HAP-1 (cell line): ENCODE data around the gene GPR17.

Experiments used
- DNase-seq, 2 experiments: peaks; one replicate each; pipeline ENCODE4 v3.0.0-alpha.2; 2016 to 2020; ENCODE audit warnings: low spot score in 2 of 2
- H3K27me3 ChIP-seq: fragments of 250-450 bp; sonication (Bioruptor Pico); 2 replicates; pipeline ENCODE4 v1.5.1; 2020; ENCODE audit warnings: low read depth, mild to moderate bottlenecking, moderate library complexity
- H3K36me3 ChIP-seq: fragments of 250-450 bp; sonication (Bioruptor Pico); replicated peaks from 2 replicates; pipeline ENCODE4 v1.5.1; 2020; ENCODE audit warnings: mild to moderate bottlenecking
- H3K4me1 ChIP-seq: fragments of 250-450 bp; sonication (Bioruptor Pico); 2 replicates; pipeline ENCODE4 v1.5.1; 2020; ENCODE audit warnings: mild to moderate bottlenecking
- H3K4me3 ChIP-seq: fragments of 250-450 bp; sonication (Bioruptor Pico); 2 replicates; pipeline ENCODE4 v1.5.1; 2020; ENCODE audit warnings: mild to moderate bottlenecking, moderate library complexity
- H3K9me3 ChIP-seq: fragments of 250-450 bp; sonication (Bioruptor Pico); 2 replicates; pipeline ENCODE4 v1.5.1; 2020; ENCODE audit warnings: mild to moderate bottlenecking, moderate library complexity
- in situ Hi-C: fragments of 300-500 bp; cut with MboI; formaldehyde crosslinking; loops from 3 replicates; pipeline ENCODE4 v1.14.3; 2020; ENCODE audit warnings: low sequenced_read_pairs, inconsistent platforms, mixed read lengths

GPR17 gene

GRCh38 chr2:127621981-127622431 lies 23.9 kb upstream of the GPR17 start:
- no peak for DNase-seq
- Histone ChIP-seq H3K27me3 (no peaks in the 10 kb centered on the region), H3K4me1 (no peaks in the 10 kb centered on the region), H3K4me3 (no peak overlapping the region), H3K36me3 (no peaks in the 10 kb centered on the region), H3K9me3 (no peaks in the 10 kb centered on the region)
- in situ Hi-C loops, result no loop called here

GRCh38 chr2:127622561-127623387 lies 23.2 kb upstream of the GPR17 start:
- Histone ChIP-seq H3K4me1 (no peaks in the 10 kb centered on the region), H3K27me3 (no peaks in the 10 kb centered on the region), H3K4me3 (no peak overlapping the region), H3K9me3 (no peaks in the 10 kb centered on the region), H3K36me3 (no peaks in the 10 kb centered on the region)
- in situ Hi-C loops, result no loop called here
- no peak for DNase-seq

GRCh38 chr2:127623388-127624319 lies 22.3 kb upstream of the GPR17 start:
- Histone ChIP-seq H3K36me3 (no peaks in the 10 kb centered on the region), H3K9me3 (no peaks in the 10 kb centered on the region), H3K4me3 (no peak overlapping the region), H3K4me1 (no peaks in the 10 kb centered on the region), H3K27me3 (no peaks in the 10 kb centered on the region)
- in situ Hi-C loops, result no loop called here
- DNase-seq, result no peak

- in situ Hi-C loops, result no loop called here
- Histone ChIP-seq H3K36me3 (no peaks in the 10 kb centered on the region), H3K27me3 (no peaks in the 10 kb centered on the region), H3K4me3 (no peak overlapping the region), H3K4me1 (no peaks in the 10 kb centered on the region), H3K9me3 (no peaks in the 10 kb centered on the region)
- DNase-seq, result no peak
Observed at GRCh38 chr2:127624320-127624755, 21.6 kb upstream of the GPR17 start.

- Histone ChIP-seq H3K27me3 (no peaks in the 10 kb centered on the region), H3K9me3 (no peaks in the 10 kb centered on the region), H3K4me3 (no peak overlapping the region), H3K4me1 (no peaks in the 10 kb centered on the region), H3K36me3 (no peaks in the 10 kb centered on the region)
- DNase-seq, result no peak
- in situ Hi-C loops, result no loop called here
Observed at GRCh38 chr2:127624756-127625571, 21.0 kb upstream of the GPR17 start.

- in situ Hi-C loops, result no loop called here
- H3K27me3 ChIP-seq, result no peaks in the 10 kb centered on the region
- no peaks in the 10 kb centered on the region for H3K36me3 ChIP-seq
- no peak for DNase-seq
- no peaks in the 10 kb centered on the region for H3K9me3 ChIP-seq
- no peaks in the 10 kb centered on the region for H3K4me1 ChIP-seq
- no peak overlapping the region for H3K4me3 ChIP-seq
Observed at GRCh38 chr2:127625572-127625951, 20.4 kb upstream of the GPR17 start.

GRCh38 chr2:127626175-127626574 lies 19.8 kb upstream of the GPR17 start:
- Histone ChIP-seq H3K4me3 (no peak overlapping the region), H3K36me3 (no peaks in the 10 kb centered on the region), H3K27me3 (no peaks in the 10 kb centered on the region), H3K9me3 (no peaks in the 10 kb centered on the region), H3K4me1 (no peaks in the 10 kb centered on the region)
- in situ Hi-C loops, result no loop called here
- no peak for DNase-seq

- Histone ChIP-seq H3K9me3 (no peaks in the 10 kb centered on the region), H3K27me3 (no peaks in the 10 kb centered on the region), H3K36me3 (no peaks in the 10 kb centered on the region), H3K4me3 (no peak overlapping the region), H3K4me1 (no peaks in the 10 kb centered on the region)
- no peak for DNase-seq
- in situ Hi-C loops, result no loop called here
Observed at GRCh38 chr2:127626917-127627739, 18.8 kb upstream of the GPR17 start.

GRCh38 chr2:127627740-127628571 lies 18.0 kb upstream of the GPR17 start:
- Histone ChIP-seq H3K27me3 (no peaks in the 10 kb centered on the region), H3K4me1 (no peaks in the 10 kb centered on the region), H3K36me3 (no peaks in the 10 kb centered on the region), H3K9me3 (no peaks in the 10 kb centered on the region), H3K4me3 (no peak overlapping the region)
- in situ Hi-C loops, result no loop called here
- no peak for DNase-seq

- no peaks in the 10 kb centered on the region for H3K27me3 ChIP-seq
- H3K4me3 ChIP-seq, result no peak overlapping the region
- H3K9me3 ChIP-seq, result no peaks in the 10 kb centered on the region
- in situ Hi-C loops, result no loop called here
- H3K4me1 ChIP-seq, result no peaks in the 10 kb centered on the region
- no peaks in the 10 kb centered on the region for H3K36me3 ChIP-seq
- no peak for DNase-seq
Observed at GRCh38 chr2:127628767-127629614, 17.0 kb upstream of the GPR17 start.

- H3K36me3 ChIP-seq, result no peaks in the 10 kb centered on the region
- H3K27me3 ChIP-seq, result no peaks in the 10 kb centered on the region
- no peak for DNase-seq
- no peaks in the 10 kb centered on the region for H3K9me3 ChIP-seq
- H3K4me3 ChIP-seq, result no peak overlapping the region
- in situ Hi-C loops, result no loop called here
- H3K4me1 ChIP-seq, result no peaks in the 10 kb centered on the region
Observed at GRCh38 chr2:127629637-127630036, 16.3 kb upstream of the GPR17 start.
